ENCODE results near the gene FUOM.

DNA sequence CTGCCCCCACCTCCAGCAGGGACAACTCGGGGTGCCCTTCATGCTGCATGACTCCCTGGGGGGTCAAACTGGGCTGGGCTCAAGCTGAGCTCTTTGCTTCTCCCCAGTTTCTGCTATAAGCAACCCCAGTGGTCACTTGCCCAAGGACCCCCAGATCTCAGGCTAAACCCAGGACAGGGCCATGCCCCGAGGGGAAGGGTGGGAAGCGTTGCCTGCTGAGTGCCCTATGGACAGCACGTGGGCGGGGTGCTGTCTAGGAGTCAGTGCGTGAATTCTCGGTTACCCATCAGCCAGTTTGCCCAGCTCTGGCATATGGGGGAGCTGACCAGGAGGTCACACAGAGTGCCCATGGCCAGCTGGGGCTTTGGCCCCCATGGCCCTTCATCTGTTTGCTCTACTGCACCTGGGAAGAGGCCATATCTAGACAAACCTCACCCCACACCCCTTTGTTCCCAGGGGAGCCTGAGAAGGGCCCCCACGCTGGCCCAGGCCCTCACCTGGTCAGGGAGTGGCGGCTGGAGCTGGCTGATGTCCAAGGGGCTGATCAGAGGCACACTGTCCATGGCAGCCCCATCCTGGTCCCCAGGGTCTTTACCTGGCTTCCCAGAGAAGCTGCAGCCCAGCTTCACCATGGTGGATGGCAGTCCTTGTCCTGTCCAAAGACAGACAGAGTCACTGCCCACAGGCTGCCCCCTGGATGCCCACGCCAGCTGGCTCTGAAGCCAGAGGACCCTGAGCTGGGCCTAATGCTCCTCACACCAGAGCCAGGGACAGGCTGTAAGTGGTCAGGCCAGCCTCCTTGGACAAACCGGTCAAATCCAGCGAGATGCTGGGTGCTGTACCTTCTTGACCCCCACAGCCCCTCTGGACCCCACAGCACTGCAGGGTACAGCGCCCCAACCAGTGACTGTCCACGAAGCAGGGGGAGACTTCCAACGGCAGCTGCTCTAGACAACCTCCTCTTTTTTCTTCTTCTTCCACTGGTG, 29.2 kb downstream of the FUOM start:
- no peak for TF ChIP-seq EZH2phosphoT487 (IDR thresholded peaks at IDR 0.05; ENCODE audit: borderline replicate concordance, low read depth, low read length)
- TF ChIP-seq, protein P1, sequence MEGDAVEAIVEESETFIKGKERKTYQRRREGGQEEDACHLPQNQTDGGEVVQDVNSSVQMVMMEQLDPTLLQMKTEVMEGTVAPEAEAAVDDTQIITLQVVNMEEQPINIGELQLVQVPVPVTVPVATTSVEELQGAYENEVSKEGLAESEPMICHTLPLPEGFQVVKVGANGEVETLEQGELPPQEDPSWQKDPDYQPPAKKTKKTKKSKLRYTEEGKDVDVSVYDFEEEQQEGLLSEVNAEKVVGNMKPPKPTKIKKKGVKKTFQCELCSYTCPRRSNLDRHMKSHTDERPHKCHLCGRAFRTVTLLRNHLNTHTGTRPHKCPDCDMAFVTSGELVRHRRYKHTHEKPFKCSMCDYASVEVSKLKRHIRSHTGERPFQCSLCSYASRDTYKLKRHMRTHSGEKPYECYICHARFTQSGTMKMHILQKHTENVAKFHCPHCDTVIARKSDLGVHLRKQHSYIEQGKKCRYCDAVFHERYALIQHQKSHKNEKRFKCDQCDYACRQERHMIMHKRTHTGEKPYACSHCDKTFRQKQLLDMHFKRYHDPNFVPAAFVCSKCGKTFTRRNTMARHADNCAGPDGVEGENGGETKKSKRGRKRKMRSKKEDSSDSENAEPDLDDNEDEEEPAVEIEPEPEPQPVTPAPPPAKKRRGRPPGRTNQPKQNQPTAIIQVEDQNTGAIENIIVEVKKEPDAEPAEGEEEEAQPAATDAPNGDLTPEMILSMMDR (conservative IDR thresholded peaks at IDR 0.05; ENCODE audit: low read length): no peak

Measured in OCI-LY7 (cell line).